ENCODE results near the gene AGXT.

AGXT gene

GRCh38 chr2:240868286-240869108, at the start of gene AGXT:
Gene AGXT, plus strand, starts transcription at chr2:240868824. Its CDS starts 42 bp downstream, at chr2:240868866.
- no peak for DNase-seq

GRCh38 chr2:240819126-240819857, 49.3 kb upstream of the AGXT start:
- peak; percentile 30 for DNase-seq

GRCh38 chr2:240819858-240820606, 48.6 kb upstream of the AGXT start, which contains the start of gene KIF1A:
Gene KIF1A, minus strand, starts transcription at chr2:240820219. Its CDS starts 22,467 bp downstream, at chr2:240797752.
- DNase-seq, result peak; percentile 84

- DNase-seq, result peak; percentile 64
These were observed 47.8 kb upstream of the AGXT start for GRCh38 chr2:240820607-240821428.

GRCh38 chr2:240821429-240821778, 47.2 kb upstream of the AGXT start:
- no peak for DNase-seq

GRCh38 chr2:240822280-240822847, 46.3 kb upstream of the AGXT start:
- no peak for DNase-seq

- DNase-seq, result no peak
These were observed 44.9 kb upstream of the AGXT start for GRCh38 chr2:240823449-240824336.

- DNase-seq, result no peak
These were observed 43.1 kb upstream of the AGXT start for GRCh38 chr2:240825476-240825875.

- DNase-seq, result no peak
These were observed 36.9 kb upstream of the AGXT start for GRCh38 chr2:240831594-240832204.

- peak; percentile 93 for DNase-seq
These were observed 36.4 kb upstream of the AGXT start for GRCh38 chr2:240832205-240832727.

- no peak for DNase-seq
These were observed 35.6 kb upstream of the AGXT start for GRCh38 chr2:240832921-240833494.

GRCh38 chr2:240833724-240834285, 34.8 kb upstream of the AGXT start:
- DNase-seq, result no peak

GRCh38 chr2:240834377-240834975, 34.1 kb upstream of the AGXT start:
- no peak for DNase-seq

- DNase-seq, result no peak
These were observed 33.1 kb upstream of the AGXT start for GRCh38 chr2:240835528-240835927.

- DNase-seq, result no peak
These were observed 31.7 kb upstream of the AGXT start for GRCh38 chr2:240836781-240837467.

- no peak for DNase-seq
These were observed 31.0 kb upstream of the AGXT start for GRCh38 chr2:240837621-240838020.

- DNase-seq, result no peak
These were observed 29.2 kb upstream of the AGXT start for GRCh38 chr2:240839152-240840143.
